ENCODE results near the gene SLAMF1. TPM values are rescaled to one million over a fixed set of nuclear protein-coding genes. Genes with fewer than 3 reads are reported as not detected.
"Not testable (repeated sequence)": the region's sequence is repeated elsewhere in the genome, so short reads cannot be mapped to it uniquely, and the experiment has no call there.

SLAMF1 gene
- polyA plus RNA-seq, 12 donors: 0.06 to 0.41 (median 0.12) TPM; not detected in 7

- no peak for DNase-seq
Measured at GRCh38 chr1:160605792-160606479, 40.9 kb downstream of the SLAMF1 start.

GRCh38 chr1:160605205-160605604 is 41.6 kb downstream of the SLAMF1 start:
- DNase-seq: no peak

- no peak for DNase-seq
Measured at GRCh38 chr1:160597705-160598104, 49.1 kb downstream of the SLAMF1 start.

- no peak for DNase-seq
Measured at GRCh38 chr1:160597051-160597450, 49.8 kb downstream of the SLAMF1 start.

- DNase-seq: no peak
Measured at GRCh38 chr1:160590488-160590887, 56.4 kb downstream of the SLAMF1 start.

GRCh38 chr1:160588468-160588867 is 58.4 kb downstream of the SLAMF1 start:
- DNase-seq: no peak

- DNase-seq: no peak
Measured at GRCh38 chr1:160584784-160585183, 62.1 kb downstream of the SLAMF1 start.

- not testable (repeated sequence) for DNase-seq
Measured at GRCh38 chr1:160582976-160583375, 63.9 kb downstream of the SLAMF1 start.

GRCh38 chr1:160581961-160582360 is 64.9 kb downstream of the SLAMF1 start:
- DNase-seq: no peak

- no peak for DNase-seq
Measured at GRCh38 chr1:160580221-160580812, 66.5 kb downstream of the SLAMF1 start.

GRCh38 chr1:160579216-160579701 is 67.6 kb downstream of the SLAMF1 start, which contains the start of gene CD84:
Gene CD84 (minus strand): TSS chr1:160579496. CDS start chr1:160579437, 59 bp downstream.
- no peak for DNase-seq

GRCh38 chr1:160578525-160579191 is 68.2 kb downstream of the SLAMF1 start:
- no peak for DNase-seq

- DNase-seq: no peak
Measured at GRCh38 chr1:160578175-160578524, 68.7 kb downstream of the SLAMF1 start.

- DNase-seq: no peak
Measured at GRCh38 chr1:160577671-160578070, 69.2 kb downstream of the SLAMF1 start.

- no peak for DNase-seq
Measured at GRCh38 chr1:160576884-160577283, 70.0 kb downstream of the SLAMF1 start.

- DNase-seq: no peak
Measured at GRCh38 chr1:160576390-160576789, 70.5 kb downstream of the SLAMF1 start.

- peak; percentile 16 for DNase-seq
Measured at GRCh38 chr1:160575112-160575664, 71.7 kb downstream of the SLAMF1 start.

GRCh38 chr1:160570840-160571239 is 76.0 kb downstream of the SLAMF1 start:
- DNase-seq: no peak

GRCh38 chr1:160569806-160570205 is 77.0 kb downstream of the SLAMF1 start:
- no peak for DNase-seq

GRCh38 chr1:160567858-160568682 is 78.8 kb downstream of the SLAMF1 start:
- no peak for DNase-seq

GRCh38 chr1:160567341-160567740 is 79.5 kb downstream of the SLAMF1 start:
- DNase-seq: no peak

- no peak for DNase-seq
Measured at GRCh38 chr1:160565564-160565963, 81.3 kb downstream of the SLAMF1 start.

All from muscle of arm (tissue), 12 donors.